GM13976 (cell line): ENCODE data around the gene KIAA1191.

Experiments used
- DNase-seq: peaks from one replicate; pipeline ENCODE4 v3.0.0; 2012; ENCODE audit warnings: low spot score
- CTCF ChIP-seq: IDR thresholded peaks from 2 replicates; pipeline ENCODE4 v1.5.1; 2012; ENCODE audit warnings: borderline replicate concordance, mild to moderate bottlenecking; ENCODE audit not compliant: insufficient read depth; ENCODE audit errors: extremely low read depth, missing control alignments, control extremely low read depth
- in situ Hi-C: fragments of 300-500 bp; cut with MboI; formaldehyde crosslinking; loops from one replicate; pipeline ENCODE4 v1.12.0; 2022; ENCODE audit warnings: low sequenced_read_pairs, mixed read lengths, inconsistent platforms; ENCODE audit not compliant: unreplicated experiment

KIAA1191 gene

DNA sequence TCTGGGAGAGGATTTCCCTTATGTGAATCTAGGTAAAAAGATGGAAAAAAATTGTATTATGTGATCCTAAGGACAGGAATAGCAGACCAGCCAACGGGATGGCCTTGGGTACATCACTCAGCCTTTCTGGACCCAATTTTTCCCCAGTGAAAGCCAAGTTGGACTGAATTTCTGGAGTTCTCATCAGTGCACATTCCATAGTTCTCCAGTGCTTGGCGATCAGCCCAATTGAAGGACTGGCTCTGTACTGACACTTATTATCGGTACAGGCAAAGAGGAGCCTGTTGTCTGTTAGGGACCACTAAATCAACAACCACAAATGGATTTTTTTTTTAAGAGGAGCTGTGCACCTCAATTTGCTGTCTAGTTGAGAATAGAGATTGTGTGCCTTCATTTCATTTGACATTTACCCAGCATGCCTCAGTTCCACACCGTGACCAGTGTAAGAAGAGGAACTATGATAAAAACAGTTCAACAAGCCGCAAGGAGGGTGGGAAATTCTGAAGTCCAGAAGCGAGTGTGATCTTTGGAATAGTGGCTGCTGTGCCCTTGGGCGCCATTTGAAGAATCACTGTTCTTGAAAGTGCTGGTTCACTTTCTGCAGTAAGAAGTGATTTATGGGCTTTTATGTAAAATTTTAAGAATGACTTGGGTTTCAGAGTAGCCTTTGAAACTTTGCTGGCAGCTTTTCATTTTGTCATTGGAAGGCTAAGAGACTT is 11.7 kb upstream of the KIAA1191 start:
- no peak for TF ChIP-seq CTCF
- in situ Hi-C loops: no loop called here
- no peak for DNase-seq

DNA sequence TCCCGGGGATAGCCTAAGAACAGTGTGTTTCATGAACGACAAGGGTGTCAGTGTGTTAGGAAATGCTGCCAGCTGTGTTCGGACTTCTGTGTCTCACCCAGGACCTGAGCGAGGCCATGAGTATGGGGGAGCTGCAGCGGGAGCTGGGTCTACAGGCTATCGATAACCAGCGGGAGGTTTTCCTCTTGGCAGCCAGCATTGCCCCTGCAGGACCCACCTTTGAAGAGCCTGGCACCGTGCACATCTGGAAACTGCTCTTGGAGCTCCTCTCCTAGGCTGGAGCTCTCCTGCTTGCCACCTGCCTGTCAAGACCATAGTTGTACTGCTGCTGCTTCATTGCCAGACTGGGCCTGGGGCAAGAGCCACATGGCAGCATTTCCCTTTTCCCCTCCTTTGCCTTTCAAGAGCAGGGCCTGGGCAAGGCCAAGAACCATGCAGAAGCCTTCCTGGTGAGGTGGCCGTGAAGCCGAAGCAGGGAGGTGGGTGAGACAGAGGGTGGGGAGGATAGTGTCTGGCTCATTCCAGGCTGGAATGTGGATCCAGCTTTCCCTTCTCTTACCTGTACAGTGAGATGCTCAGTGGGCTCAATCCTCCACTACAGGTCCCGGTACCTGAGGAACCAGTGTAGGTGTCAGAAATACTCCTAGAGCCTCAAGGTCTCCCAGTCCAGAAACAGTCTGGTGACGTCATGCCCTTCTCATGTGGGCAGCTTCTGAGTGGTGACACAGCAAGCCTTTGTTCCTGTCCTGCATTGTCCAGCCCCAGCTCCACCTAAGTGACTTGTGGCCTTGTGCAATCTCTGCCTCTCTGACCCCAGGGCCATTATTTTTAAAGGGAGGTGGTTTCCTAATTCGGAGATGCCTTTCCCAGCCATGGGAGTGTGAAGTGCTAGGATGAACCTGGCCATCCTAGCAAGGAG is 10.3 kb upstream of the KIAA1191 start:
- DNase-seq: no peak
- TF ChIP-seq CTCF: no peak
- in situ Hi-C loops: no loop called here

DNA sequence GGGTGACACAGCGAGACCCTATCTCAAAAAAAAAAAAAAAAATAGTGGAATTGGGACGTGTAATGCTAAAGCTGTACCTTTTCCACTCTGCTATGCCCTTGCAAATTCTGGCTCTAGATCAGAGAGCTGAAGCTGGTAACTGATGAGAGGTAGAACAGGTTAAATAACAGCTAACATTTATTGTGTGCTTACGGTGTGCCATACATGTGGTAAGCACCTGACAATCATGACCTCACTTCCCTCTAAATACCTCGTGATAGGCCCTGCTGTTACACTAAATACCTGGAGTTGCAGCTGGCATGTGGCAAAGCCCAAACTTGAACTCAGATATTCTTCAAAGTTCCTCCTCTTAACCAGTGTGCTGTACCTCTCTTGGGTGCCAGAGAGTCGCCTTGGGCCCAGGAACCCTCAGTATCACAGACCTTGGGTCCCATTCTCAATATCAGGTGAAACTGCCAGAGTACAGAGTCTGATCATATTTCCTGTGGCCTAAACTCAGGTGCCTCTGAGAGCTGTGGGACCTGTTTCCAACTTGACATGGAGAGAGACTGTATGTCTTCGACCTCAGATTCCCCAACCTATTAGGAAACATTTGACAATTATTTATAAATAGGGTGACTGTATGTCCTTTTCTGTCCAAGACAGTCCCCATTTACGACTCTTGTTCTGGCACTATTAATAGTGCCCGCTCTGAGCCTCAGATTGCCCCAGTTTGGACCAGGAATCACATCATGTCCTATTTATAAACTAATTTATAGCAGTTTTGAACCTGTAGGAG is 8.6 kb upstream of the KIAA1191 start:
- DNase-seq: no peak
- no peak for TF ChIP-seq CTCF
- in situ Hi-C loops: no loop called here

DNA sequence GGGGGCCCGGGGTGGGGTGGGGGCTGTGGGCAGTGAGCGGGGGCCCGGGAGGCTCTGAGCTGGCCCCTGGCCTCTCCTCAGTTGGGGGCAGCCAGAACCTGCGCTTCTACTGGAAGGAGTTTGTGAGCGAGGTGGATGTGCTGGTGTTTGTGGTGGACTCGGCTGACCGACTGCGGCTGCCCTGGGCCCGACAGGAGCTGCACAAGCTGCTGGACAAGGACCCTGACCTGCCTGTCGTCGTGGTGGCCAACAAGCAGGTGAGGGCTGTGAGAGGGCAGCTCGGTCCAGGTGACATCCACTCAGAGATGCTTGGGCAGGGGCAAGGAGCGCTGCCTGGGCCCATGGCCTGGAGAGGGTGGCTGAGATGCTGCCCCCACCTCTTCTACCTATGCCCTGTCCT is 7.2 kb upstream of the KIAA1191 start:
- no peak for DNase-seq
- TF ChIP-seq CTCF: no peak
- in situ Hi-C loops: no loop called here

- in situ Hi-C loops: no loop called here
- no peak for TF ChIP-seq CTCF
Observed at GRCh38 chr5:176366232-176366894, 4.8 kb upstream of the KIAA1191 start.

More at GRCh38 chr5:176366232-176366894, 4.8 kb upstream of the KIAA1191 start:
- no peak for DNase-seq
